ENCODE data around the gene NARS2. TPM values are rescaled to one million over a fixed set of nuclear protein-coding genes. Genes with fewer than 3 reads are reported as not detected.
A peak's percentile ranks its signal among the peaks of the same experiment; 100 is the strongest.
"Not testable (repeated sequence)": the region's sequence is repeated elsewhere in the genome, so short reads cannot be mapped to it uniquely, and the experiment has no call there.

NARS2 gene
- total RNA-seq, 1 experiment from 2014 or later: 30.2 TPM

DNA sequence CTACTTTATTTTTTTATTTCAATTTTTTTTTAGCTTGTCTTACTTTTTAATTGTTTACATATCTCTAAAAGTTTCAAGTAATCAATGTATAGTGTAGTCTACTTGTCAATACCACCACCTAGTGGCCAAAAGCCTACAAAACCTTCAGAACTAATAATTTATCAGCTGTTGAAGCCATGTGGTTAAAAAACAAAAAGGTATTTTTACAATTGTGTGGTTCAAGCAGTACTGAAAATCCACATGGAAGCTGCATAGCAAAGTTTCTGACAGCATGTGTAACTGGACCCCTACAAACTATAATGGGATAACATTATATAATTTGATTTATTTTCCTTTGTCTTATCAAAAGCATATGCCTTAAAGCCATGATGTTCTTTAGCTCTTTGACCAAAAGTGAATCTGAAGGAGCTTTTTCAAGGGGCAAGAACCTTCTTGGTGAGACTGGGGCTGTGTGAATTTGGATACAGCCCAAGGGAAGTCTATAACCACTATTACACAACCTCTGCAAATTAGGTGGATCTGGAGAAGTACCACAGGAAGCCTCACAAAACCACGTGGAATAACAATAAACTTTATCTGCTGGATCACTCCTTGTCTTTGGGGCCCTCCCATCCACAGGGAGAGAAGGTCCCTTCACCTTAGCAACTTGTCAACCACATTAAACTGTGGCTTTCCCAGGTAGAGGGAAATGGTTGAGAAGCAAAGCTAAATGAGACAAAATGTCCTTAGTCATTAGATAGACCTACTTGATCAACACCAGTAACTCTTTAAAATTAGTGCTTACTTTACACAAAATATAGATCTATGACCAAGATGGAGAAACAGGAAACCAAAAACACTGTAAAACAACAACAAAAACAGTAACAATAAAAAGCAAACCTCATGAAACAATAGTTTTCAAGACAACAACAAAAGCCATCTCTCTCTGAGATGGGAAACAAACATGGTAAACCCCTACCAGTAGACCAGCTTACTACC is 9.9 kb downstream of the NARS2 start:
- peak; percentile 35 to 73 for DNase-seq
- no peaks in the 10 kb centered on the region for H3K27me3 ChIP-seq
- H3K27ac ChIP-seq: no peak overlapping the region
- peaks cover 39% of the 10 kb centered on the region for H3K36me3 ChIP-seq
- no peak overlapping the region for H3K4me3 ChIP-seq
- no peaks in the 10 kb centered on the region for H3K9me3 ChIP-seq (replicated peaks)
- H3K4me1 ChIP-seq: no peaks in the 10 kb centered on the region

GRCh38 chr11:78564037-78564436 is 10.6 kb downstream of the NARS2 start:
- not testable (repeated sequence) for H3K9me3 ChIP-seq (replicated peaks); H3K27ac ChIP-seq; H3K27me3 ChIP-seq; H3K4me1 ChIP-seq; DNase-seq; H3K4me3 ChIP-seq
- H3K36me3 ChIP-seq: peaks cover 36% of the 10 kb centered on the region

DNA sequence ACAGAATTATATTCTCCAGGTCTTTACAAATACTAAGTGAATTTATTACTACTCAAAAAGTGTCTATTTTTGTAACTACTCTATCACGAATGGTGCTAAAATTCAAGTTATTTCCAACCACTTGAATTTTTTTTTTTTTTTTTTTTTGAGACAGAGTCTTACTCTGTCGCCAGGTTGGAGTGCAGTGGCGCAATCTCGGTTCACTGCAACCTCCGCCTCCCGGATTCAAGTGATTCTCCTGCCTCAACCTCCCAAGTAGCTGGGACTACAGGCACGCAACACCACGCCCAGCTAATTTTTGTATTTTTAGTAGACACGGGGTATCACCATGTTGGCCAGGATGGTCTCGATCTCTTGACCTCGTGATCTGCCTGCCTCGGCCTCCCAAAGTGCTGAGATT is 11.6 kb downstream of the NARS2 start:
- peaks cover 34% of the 10 kb centered on the region for H3K36me3 ChIP-seq
- not testable (repeated sequence) for H3K4me1 ChIP-seq; H3K4me3 ChIP-seq; DNase-seq; H3K27me3 ChIP-seq; H3K9me3 ChIP-seq (replicated peaks); H3K27ac ChIP-seq

GRCh38 chr11:78562398-78562797 is 12.3 kb downstream of the NARS2 start:
- no peak overlapping the region for H3K27ac ChIP-seq
- H3K36me3 ChIP-seq: peaks cover 33% of the 10 kb centered on the region
- no peak overlapping the region for H3K4me3 ChIP-seq
- H3K27me3 ChIP-seq: no peaks in the 10 kb centered on the region
- no peak for DNase-seq
- H3K4me1 ChIP-seq: no peaks in the 10 kb centered on the region
- no peaks in the 10 kb centered on the region for H3K9me3 ChIP-seq (replicated peaks)

DNA sequence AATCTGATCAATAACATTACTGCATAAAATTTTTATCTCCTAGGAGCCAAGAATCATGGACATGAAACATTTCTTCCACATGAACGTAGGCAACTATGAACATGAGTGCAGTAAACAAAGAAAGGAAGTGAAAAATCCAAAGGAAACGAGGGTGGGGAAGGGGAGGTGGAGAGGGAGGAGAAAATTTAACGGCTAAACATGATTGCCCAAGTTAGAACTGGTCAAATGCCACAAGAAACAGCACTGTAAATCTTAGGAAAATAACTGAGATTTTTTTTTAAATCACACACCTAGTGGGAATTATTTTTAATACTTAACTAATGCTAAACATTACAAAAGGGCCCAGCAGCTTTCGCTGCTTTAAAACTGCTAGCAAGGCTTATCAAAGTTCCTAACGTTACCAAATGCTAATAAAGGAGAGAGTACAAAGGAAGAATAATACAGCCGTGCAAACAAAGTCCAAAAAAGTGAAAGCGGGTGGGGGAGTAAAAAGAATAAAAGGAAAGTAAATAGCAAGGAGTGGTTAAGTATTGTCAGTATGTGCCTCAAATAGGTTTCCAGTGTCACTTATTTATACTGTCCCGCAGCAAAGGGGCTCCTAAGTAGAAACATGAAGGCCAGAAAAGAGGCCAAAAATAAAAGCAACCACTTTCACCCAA is 13.7 kb downstream of the NARS2 start:
- no peak for DNase-seq
- Histone ChIP-seq H3K27ac (no peak overlapping the region), H3K27me3 (no peaks in the 10 kb centered on the region), H3K4me3 (no peak overlapping the region), H3K9me3 (replicated peaks) (no peaks in the 10 kb centered on the region), H3K4me1 (no peaks in the 10 kb centered on the region), H3K36me3 (peaks cover 44% of the 10 kb centered on the region)

DNA sequence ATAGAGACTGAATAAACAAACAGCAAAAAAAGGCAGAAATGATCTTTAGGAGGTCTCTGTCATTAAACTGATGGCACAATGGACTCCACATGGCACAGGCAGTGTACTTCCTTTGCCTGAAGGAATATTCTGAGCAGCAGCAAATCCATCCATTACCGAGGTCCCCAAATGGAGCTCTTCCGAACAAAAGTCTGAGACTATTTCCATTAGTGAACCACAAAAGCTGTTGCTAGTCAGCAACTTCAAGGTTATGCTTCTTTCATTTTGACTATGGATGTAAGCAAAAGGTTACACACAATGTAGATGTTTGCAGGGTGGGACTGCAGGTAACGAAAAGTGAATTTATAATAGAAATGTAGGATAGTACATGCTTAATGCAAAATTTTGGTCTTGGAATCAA is 14.5 kb downstream of the NARS2 start:
- H3K4me3 ChIP-seq: no peak overlapping the region
- no peak for DNase-seq
- H3K36me3 ChIP-seq: peaks cover 44% of the 10 kb centered on the region
- no peaks in the 10 kb centered on the region for H3K27me3 ChIP-seq
- no peak overlapping the region for H3K27ac ChIP-seq
- H3K9me3 ChIP-seq (replicated peaks): no peaks in the 10 kb centered on the region
- H3K4me1 ChIP-seq: no peaks in the 10 kb centered on the region

DNA sequence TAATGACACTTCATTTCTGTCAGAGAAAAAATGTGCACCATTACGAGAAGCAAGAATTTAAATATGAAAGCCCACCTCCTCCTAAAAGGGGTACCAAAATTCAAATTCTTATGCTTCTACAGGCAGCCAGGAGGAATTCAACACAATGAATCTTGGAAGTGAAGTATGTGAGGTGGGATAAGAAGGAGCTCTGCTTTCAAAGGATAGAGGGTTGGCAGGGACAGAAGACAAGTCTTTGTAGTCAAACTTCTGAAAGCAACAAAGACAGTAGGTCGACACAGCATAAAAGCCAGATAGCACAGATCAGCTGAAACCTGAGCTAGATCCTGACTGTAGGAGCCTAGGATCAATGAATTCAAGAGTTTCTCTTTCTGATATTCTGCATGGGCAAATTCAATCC is 17.4 kb downstream of the NARS2 start:
- H3K4me3 ChIP-seq: no peak overlapping the region
- no peak for DNase-seq
- no peaks in the 10 kb centered on the region for H3K9me3 ChIP-seq (replicated peaks)
- H3K36me3 ChIP-seq: peaks cover 44% of the 10 kb centered on the region
- H3K4me1 ChIP-seq: no peaks in the 10 kb centered on the region
- no peaks in the 10 kb centered on the region for H3K27me3 ChIP-seq
- no peak overlapping the region for H3K27ac ChIP-seq

DNA sequence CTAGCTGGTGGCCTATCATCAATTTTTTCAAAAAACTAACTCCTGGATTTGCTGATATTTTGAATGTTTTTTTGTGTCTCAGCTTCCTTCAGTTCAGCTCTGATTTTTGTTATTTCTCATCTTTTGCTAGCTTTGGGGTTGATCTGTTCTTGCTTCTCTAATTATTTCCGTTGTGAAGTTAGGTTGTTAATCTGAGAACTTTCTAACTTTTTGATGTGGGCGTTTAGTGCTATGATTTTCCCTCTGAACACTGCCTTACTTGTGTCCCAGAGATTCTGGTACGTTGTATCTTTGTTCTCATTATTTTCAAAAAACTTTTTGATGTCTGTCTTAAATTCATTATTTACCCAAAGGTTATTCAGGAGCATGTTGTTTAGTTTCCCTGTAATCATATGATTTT is 19.1 kb downstream of the NARS2 start:
- Histone ChIP-seq H3K4me3 (no peak overlapping the region), H3K27ac (no peak overlapping the region), H3K36me3 (peaks cover 44% of the 10 kb centered on the region), H3K9me3 (replicated peaks) (no peaks in the 10 kb centered on the region), H3K27me3 (no peaks in the 10 kb centered on the region), H3K4me1 (no peaks in the 10 kb centered on the region)
- no peak for DNase-seq

GRCh38 chr11:78552881-78553280 is 21.8 kb downstream of the NARS2 start:
- Histone ChIP-seq H3K27ac (no peak overlapping the region), H3K27me3 (no peaks in the 10 kb centered on the region), H3K4me3 (no peak overlapping the region), H3K36me3 (peaks cover 30% of the 10 kb centered on the region), H3K4me1 (no peaks in the 10 kb centered on the region), H3K9me3 (replicated peaks) (no peaks in the 10 kb centered on the region)
- no peak for DNase-seq

DNA sequence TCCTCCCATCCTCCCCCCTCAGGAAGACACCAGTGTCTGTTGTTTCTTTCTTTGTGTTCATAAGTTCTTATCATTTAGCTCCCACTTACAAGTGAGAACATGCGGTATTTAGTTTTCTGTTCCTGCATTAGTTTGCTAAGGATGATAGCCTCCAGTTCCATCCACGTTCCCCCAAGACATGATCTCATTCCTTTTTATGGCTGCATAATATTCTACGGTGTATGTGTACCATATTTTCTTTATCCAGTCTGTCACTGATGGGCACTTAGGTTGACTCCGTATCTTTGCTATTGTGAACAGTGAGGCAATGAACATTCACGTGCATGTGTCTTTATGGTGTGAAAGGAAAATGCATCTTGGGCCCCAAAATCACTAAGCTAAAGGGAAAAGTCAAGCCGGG is 22.5 kb downstream of the NARS2 start:
- not testable (repeated sequence) for H3K9me3 ChIP-seq (replicated peaks); DNase-seq; H3K4me3 ChIP-seq; H3K27me3 ChIP-seq; H3K27ac ChIP-seq; H3K4me1 ChIP-seq
- H3K36me3 ChIP-seq: peaks cover 24% of the 10 kb centered on the region

DNA sequence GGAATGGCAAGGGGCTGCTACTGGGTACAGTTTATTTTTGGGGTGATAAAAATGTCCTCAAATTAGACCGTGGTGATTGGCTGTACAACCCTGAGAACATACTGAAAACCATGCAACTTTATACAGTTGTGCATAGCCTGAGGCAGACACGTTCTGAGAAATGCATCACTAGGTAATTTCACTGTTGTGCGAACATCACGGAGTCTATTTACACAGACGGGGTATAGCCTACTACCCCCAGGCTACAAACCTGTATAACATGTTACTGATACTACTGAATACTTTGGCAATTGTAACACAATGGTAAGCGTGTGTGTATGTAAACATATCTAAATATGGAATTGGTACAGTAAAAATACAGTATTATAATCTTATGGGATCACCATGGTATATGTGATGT is 23.6 kb downstream of the NARS2 start:
- DNase-seq: no peak
- Histone ChIP-seq H3K4me3 (no peak overlapping the region), H3K9me3 (replicated peaks) (no peaks in the 10 kb centered on the region), H3K36me3 (peaks cover 15% of the 10 kb centered on the region), H3K27ac (no peak overlapping the region), H3K27me3 (no peaks in the 10 kb centered on the region), H3K4me1 (no peaks in the 10 kb centered on the region)

GRCh38 chr11:78549624-78550409 is 24.8 kb downstream of the NARS2 start:
- no peak for DNase-seq
- H3K4me3 ChIP-seq: no peak overlapping the region
- no peaks in the 10 kb centered on the region for H3K4me1 ChIP-seq
- H3K27ac ChIP-seq: no peak overlapping the region
- no peaks in the 10 kb centered on the region for H3K27me3 ChIP-seq
- no peaks in the 10 kb centered on the region for H3K9me3 ChIP-seq (replicated peaks)
- H3K36me3 ChIP-seq: peaks cover 3% of the 10 kb centered on the region; the same call in 1 of the 2 replicates

DNA sequence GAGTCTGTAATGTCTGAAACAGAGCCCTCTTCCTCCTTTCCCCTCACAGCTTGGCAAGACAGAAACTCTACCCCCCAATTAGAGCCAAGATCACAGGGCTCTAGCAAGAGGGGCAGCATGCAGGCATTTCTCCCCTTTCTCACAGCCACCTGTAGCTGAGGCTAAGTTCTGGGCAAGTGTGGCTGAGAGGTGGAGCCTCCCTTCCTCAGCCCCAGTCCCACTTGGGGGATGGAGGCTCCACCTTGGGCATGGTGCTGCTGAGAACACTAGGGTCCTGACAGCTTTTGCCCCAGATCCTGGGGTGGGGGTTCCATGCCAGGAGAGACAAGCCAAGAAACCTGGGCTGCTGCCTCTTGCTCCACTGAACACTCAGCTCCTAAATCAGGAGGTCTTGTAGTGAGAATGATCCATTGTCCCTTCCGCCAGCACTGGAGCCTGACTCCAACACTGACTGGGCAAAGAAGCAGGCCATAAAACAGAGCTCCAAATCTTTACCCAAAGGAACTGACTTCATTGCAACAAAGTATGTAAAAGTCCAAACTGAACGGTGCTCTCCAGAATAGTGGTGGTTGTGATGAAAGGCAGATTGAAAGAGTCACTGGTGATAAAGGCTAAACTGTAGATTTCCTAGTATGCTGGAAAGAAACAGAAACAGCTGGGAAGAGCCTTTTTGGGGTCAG is 25.6 kb downstream of the NARS2 start:
- Histone ChIP-seq H3K4me3 (no peak overlapping the region), H3K27ac (no peak overlapping the region), H3K4me1 (no peaks in the 10 kb centered on the region), H3K9me3 (replicated peaks) (no peaks in the 10 kb centered on the region), H3K27me3 (no peaks in the 10 kb centered on the region), H3K36me3 (no peaks in the 10 kb centered on the region)
- DNase-seq: no peak

- Histone ChIP-seq H3K9me3 (replicated peaks) (no peaks in the 10 kb centered on the region), H3K27me3 (no peaks in the 10 kb centered on the region), H3K36me3 (no peaks in the 10 kb centered on the region), H3K4me3 (no peak overlapping the region), H3K4me1 (no peaks in the 10 kb centered on the region), H3K27ac (no peak overlapping the region)
- DNase-seq: no peak
These were observed 26.5 kb downstream of the NARS2 start for GRCh38 chr11:78547931-78548705.

Data from SJCRH30 (cell line).